ENCODE data around the gene NEK8. TPM values are rescaled to one million over a fixed set of nuclear protein-coding genes. Genes with fewer than 3 reads are reported as not detected.

The NEK8 gene
- total and polyA plus RNA-seq, 9 of the 15 experiments (the other 6 are each of a cell fraction or from before 2014, with no cell fraction given) = 0.98 to 16.6 (median 4.6) TPM

DNA sequence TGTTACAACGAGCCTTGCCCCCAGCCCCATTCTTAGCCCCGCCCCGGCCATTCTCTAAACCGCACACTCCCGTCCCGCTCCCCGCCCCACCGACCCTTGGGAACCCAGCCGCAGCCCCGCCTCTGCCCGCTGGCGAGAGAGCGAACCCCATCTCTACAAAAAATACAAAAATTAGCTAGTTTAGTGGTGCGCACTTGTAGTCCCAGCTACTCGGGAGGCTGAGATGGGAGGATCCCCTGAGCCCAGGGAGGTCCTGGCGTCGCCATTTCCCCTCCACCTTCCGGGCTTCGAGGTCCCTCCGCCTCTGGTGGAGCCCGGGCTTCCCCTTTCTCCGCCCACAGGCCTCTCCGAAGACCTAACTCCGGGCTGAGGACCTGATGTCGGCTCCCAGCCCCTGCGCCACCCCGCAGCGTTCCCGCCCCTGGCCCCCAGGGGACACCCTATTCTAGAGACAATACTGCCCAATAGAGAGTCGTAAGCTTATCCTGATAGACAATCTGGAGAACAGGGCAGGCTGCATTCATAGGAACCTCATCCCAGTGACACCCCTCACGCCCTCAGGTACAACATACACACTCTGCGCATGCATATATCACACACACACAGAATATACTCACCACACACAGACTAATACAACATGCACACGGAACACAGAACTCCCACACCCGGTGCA lies 16.4 kb upstream of the NEK8 start (continued):
- peak; percentile 60; the same call in 1 of the 2 replicates for TF ChIP-seq CTBP1 (IDR thresholded peaks at IDR 0.05; ENCODE audit: borderline replicate concordance)
- TF ChIP-seq BRD9 (IDR thresholded peaks at IDR 0.05; ENCODE audit: low read depth, partially characterized antibody) = no peak
- no peak; a peak in 1 of 6 replicates for TF ChIP-seq ZBTB11 (CRISPR knock-in tag; IDR thresholded peaks at IDR 0.05)
- TF ChIP-seq WHSC1 (IDR thresholded peaks at IDR 0.05; ENCODE audit: low read length) = no peak
- TF ChIP-seq TRIM24 (IDR thresholded peaks at IDR 0.05) = no peak
- no peak for TF ChIP-seq NONO (IDR thresholded peaks at IDR 0.05; ENCODE audit: low read depth in 2 of 2, low read length in 1 of 2)
- no peak for TF ChIP-seq ZBTB17 (CRISPR knock-in tag; IDR thresholded peaks at IDR 0.05)
- 0 out of 2 replicates have a peak, but pooled peaks have one; percentile 26 for TF ChIP-seq HCFC1 (IDR thresholded peaks at IDR 0.05; ENCODE audit: low read depth, low read length)
- no peak; the same call in 1 of the 2 replicates for TF ChIP-seq TARDBP (IDR thresholded peaks at IDR 0.05)
- TF ChIP-seq, protein P1, sequence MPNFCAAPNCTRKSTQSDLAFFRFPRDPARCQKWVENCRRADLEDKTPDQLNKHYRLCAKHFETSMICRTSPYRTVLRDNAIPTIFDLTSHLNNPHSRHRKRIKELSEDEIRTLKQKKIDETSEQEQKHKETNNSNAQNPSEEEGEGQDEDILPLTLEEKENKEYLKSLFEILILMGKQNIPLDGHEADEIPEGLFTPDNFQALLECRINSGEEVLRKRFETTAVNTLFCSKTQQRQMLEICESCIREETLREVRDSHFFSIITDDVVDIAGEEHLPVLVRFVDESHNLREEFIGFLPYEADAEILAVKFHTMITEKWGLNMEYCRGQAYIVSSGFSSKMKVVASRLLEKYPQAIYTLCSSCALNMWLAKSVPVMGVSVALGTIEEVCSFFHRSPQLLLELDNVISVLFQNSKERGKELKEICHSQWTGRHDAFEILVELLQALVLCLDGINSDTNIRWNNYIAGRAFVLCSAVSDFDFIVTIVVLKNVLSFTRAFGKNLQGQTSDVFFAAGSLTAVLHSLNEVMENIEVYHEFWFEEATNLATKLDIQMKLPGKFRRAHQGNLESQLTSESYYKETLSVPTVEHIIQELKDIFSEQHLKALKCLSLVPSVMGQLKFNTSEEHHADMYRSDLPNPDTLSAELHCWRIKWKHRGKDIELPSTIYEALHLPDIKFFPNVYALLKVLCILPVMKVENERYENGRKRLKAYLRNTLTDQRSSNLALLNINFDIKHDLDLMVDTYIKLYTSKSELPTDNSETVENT (CRISPR knock-in tag; IDR thresholded peaks at IDR 0.05) = peak; percentile 22; the same call in 1 of the 2 replicates
- TF ChIP-seq MTA3 (IDR thresholded peaks at IDR 0.05; ENCODE audit: borderline replicate concordance) = peak; percentile 15; the same call in 1 of the 2 replicates
- peak; percentile 20; the same call in 1 of the 2 replicates for TF ChIP-seq CBFB (CRISPR knock-in tag; IDR thresholded peaks at IDR 0.05)
- no peak for TF ChIP-seq TEAD1 (CRISPR knock-in tag; IDR thresholded peaks at IDR 0.05)
- TF ChIP-seq SREBF2 (CRISPR knock-in tag; IDR thresholded peaks at IDR 0.05) = no peak
- peak; percentile 61; the same call in 1 of the 2 replicates for TF ChIP-seq ZBTB2 (IDR thresholded peaks at IDR 0.05)
- TF ChIP-seq, protein P2, sequence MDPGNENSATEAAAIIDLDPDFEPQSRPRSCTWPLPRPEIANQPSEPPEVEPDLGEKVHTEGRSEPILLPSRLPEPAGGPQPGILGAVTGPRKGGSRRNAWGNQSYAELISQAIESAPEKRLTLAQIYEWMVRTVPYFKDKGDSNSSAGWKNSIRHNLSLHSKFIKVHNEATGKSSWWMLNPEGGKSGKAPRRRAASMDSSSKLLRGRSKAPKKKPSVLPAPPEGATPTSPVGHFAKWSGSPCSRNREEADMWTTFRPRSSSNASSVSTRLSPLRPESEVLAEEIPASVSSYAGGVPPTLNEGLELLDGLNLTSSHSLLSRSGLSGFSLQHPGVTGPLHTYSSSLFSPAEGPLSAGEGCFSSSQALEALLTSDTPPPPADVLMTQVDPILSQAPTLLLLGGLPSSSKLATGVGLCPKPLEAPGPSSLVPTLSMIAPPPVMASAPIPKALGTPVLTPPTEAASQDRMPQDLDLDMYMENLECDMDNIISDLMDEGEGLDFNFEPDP (CRISPR knock-in tag; IDR thresholded peaks at IDR 0.05) = no peak
- TF ChIP-seq HBP1 (CRISPR knock-in tag; IDR thresholded peaks at IDR 0.05) = 0 out of 2 replicates have a peak, but pooled peaks have one; percentile 15

All from K562 (cell line).